HepG2 (cell line): ENCODE measurements around the gene CIAO2B. TPM values are rescaled to one million over a fixed set of nuclear protein-coding genes. Genes with fewer than 3 reads are reported as not detected.

Experiments
- AKAP8 ChIP-seq: sonication (generic); formaldehyde crosslinking; IDR thresholded peaks from 2 replicates; pipeline ENCODE4 v1.5.1; 2020; ENCODE audit warnings: mild to moderate bottlenecking, missing genetic modification reagents
- LRRFIP1 ChIP-seq: sonication (generic); formaldehyde crosslinking; conservative IDR thresholded peaks from 2 replicates; pipeline ENCODE4 v1.4.0; 2020; ENCODE audit warnings: missing genetic modification reagents
- MIER2 ChIP-seq: IDR thresholded peaks from 2 replicates; pipeline ENCODE4 v1.6.1; 2016; ENCODE audit warnings: missing biosample characterization, missing genetic modification reagents
- POGZ ChIP-seq: sonication (generic); formaldehyde crosslinking; IDR thresholded peaks from 2 replicates; pipeline ENCODE4 v1.4.0; 2020; ENCODE audit warnings: mild to moderate bottlenecking, missing genetic modification reagents
- STAT5B ChIP-seq: sonication (generic); formaldehyde crosslinking; IDR thresholded peaks from 2 replicates; pipeline ENCODE4 v1.4.0; 2020; ENCODE audit warnings: missing genetic modification reagents
- THRA ChIP-seq: sonication (generic); formaldehyde crosslinking; IDR thresholded peaks from 2 replicates; pipeline ENCODE4 v1.4.0; 2020; ENCODE audit warnings: missing genetic modification reagents, borderline replicate concordance
- ZBTB7B ChIP-seq: sonication (generic); formaldehyde crosslinking; IDR thresholded peaks from 2 replicates; pipeline ENCODE4 v1.4.0; 2020; ENCODE audit warnings: missing genetic modification reagents
- ZFP90 ChIP-seq: sonication (generic); formaldehyde crosslinking; IDR thresholded peaks from 2 replicates; pipeline ENCODE4 v1.8.0; 2022; ENCODE audit warnings: missing genetic modification reagents, mild to moderate bottlenecking, inconsistent platforms, borderline replicate concordance
- ZNF30 ChIP-seq: sonication (generic); formaldehyde crosslinking; IDR thresholded peaks from 2 replicates; pipeline ENCODE4 v1.5.0; 2020; ENCODE audit warnings: mild to moderate bottlenecking, missing genetic modification reagents
- ZNF430 ChIP-seq: sonication (generic); formaldehyde crosslinking; IDR thresholded peaks from 2 replicates; pipeline ENCODE4 v1.9.0; 2021; ENCODE audit warnings: mild to moderate bottlenecking, missing genetic modification reagents
- ZNF781 ChIP-seq: sonication (generic); formaldehyde crosslinking; IDR thresholded peaks from 2 replicates; pipeline ENCODE4 v1.5.1; 2020; ENCODE audit warnings: borderline replicate concordance, mild to moderate bottlenecking, missing genetic modification reagents; ENCODE audit errors: not compliant biosample characterization
- ZSCAN29 ChIP-seq: sonication (generic); formaldehyde crosslinking; conservative IDR thresholded peaks from 2 replicates; pipeline ENCODE4 v1.4.0; 2020; ENCODE audit warnings: mild to moderate bottlenecking, missing genetic modification reagents
- polyA plus RNA-seq, 8 experiments: library from polyadenylated mRNA; depleted of rRNA in 3 of 8; stranded (reverse) in 7 of 8; unstranded in 1 of 8; fragments of >200 nt; fragmentation: Illumina TruSeq in 4 of 8; extraction: Trizol in 4 of 8; gene quantifications; 2 replicates each; pipeline versions ENCODE4 v1.2.1 to v1.2.3, GENCODE V29; 2011 to 2016; ENCODE audit warnings: low read depth in 4 of 8, missing spikeins in 1 of 8, mixed read lengths in 1 of 8; ENCODE audit not compliant: insufficient read depth in 1 of 8
- total RNA-seq, 5 experiments: library from RNA; depleted of rRNA; stranded (reverse); fragments of >200 nt; fragmentation: Illumina TruSeq; extraction: Trizol; gene quantifications; 2 replicates each; pipeline ENCODE4 v1.2.3, GENCODE V29; 2016; ENCODE audit warnings: low read depth in 1 of 5
- TF ChIP-seq, protein P1 (sequence below), 2 experiments: sonication (generic) in 1 of 2; formaldehyde crosslinking in 1 of 2; IDR thresholded peaks; 2 replicates each; pipeline versions ENCODE4 v1.4.0 to v1.6.1; 2018 to 2020; ENCODE audit warnings: missing genetic modification reagents in 2 of 2, borderline replicate concordance in 1 of 2, low read depth in 1 of 2, mild to moderate bottlenecking in 1 of 2, missing biosample characterization in 1 of 2
- TF ChIP-seq, protein P2 (sequence below): sonication (generic); formaldehyde crosslinking; IDR thresholded peaks from 2 replicates; pipeline ENCODE4 v1.4.0; 2020; ENCODE audit warnings: missing genetic modification reagents
- TF ChIP-seq, protein P3 (sequence below): sonication (generic); formaldehyde crosslinking; IDR thresholded peaks from 2 replicates; pipeline ENCODE4 v1.5.0; 2020; ENCODE audit warnings: mild to moderate bottlenecking, missing genetic modification reagents, borderline replicate concordance

CIAO2B gene
- total and polyA plus RNA-seq, 2 of the 13 experiments (the other 11 are each of a cell fraction or from before 2014, with no cell fraction given): 157 to 293 TPM

GRCh38 chr16:66961065-66961744, 27.0 kb upstream of the CIAO2B start, which contains the start of gene CES3 (continued):
- TF ChIP-seq, protein P1, sequence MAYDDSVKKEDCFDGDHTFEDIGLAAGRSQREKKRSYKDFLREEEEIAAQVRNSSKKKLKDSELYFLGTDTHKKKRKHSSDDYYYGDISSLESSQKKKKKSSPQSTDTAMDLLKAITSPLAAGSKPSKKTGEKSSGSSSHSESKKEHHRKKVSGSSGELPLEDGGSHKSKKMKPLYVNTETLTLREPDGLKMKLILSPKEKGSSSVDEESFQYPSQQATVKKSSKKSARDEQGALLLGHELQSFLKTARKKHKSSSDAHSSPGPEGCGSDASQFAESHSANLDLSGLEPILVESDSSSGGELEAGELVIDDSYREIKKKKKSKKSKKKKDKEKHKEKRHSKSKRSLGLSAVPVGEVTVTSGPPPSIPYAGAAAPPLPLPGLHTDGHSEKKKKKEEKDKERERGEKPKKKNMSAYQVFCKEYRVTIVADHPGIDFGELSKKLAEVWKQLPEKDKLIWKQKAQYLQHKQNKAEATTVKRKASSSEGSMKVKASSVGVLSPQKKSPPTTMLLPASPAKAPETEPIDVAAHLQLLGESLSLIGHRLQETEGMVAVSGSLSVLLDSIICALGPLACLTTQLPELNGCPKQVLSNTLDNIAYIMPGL (CRISPR knock-in tag; IDR thresholded peaks at IDR 0.05; ENCODE audit: borderline replicate concordance in 1 of 2, low read depth in 1 of 2): peak; percentile 99
- TF ChIP-seq MIER2 (CRISPR knock-in tag) (peak; percentile 85), POGZ (CRISPR knock-in tag) (no peak), ZFP90 (CRISPR knock-in tag) (peak; percentile 32; the same call in 1 of the 2 replicates), ZNF430 (0 out of 2 replicates have a peak, but pooled peaks have one; percentile 41), AKAP8 (CRISPR knock-in tag) (no peak; the same call in 1 of the 2 replicates), STAT5B (no peak), ZNF781 (peak; percentile 54), ZNF30 (CRISPR knock-in tag) (no peak), ZSCAN29 (CRISPR knock-in tag) (peak; percentile 81), ZBTB7B (CRISPR knock-in tag) (0 out of 2 replicates have a peak, but pooled peaks have one; percentile 33), LRRFIP1 (CRISPR knock-in tag) (no peak), THRA (CRISPR knock-in tag) (peak; percentile 29; the same call in 1 of the 2 replicates)
- TF ChIP-seq, protein P2, sequence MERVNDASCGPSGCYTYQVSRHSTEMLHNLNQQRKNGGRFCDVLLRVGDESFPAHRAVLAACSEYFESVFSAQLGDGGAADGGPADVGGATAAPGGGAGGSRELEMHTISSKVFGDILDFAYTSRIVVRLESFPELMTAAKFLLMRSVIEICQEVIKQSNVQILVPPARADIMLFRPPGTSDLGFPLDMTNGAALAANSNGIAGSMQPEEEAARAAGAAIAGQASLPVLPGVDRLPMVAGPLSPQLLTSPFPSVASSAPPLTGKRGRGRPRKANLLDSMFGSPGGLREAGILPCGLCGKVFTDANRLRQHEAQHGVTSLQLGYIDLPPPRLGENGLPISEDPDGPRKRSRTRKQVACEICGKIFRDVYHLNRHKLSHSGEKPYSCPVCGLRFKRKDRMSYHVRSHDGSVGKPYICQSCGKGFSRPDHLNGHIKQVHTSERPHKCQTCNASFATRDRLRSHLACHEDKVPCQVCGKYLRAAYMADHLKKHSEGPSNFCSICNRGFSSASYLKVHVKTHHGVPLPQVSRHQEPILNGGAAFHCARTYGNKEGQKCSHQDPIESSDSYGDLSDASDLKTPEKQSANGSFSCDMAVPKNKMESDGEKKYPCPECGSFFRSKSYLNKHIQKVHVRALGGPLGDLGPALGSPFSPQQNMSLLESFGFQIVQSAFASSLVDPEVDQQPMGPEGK (CRISPR knock-in tag): peak; percentile 23; the same call in 1 of the 2 replicates
- TF ChIP-seq, protein P3, sequence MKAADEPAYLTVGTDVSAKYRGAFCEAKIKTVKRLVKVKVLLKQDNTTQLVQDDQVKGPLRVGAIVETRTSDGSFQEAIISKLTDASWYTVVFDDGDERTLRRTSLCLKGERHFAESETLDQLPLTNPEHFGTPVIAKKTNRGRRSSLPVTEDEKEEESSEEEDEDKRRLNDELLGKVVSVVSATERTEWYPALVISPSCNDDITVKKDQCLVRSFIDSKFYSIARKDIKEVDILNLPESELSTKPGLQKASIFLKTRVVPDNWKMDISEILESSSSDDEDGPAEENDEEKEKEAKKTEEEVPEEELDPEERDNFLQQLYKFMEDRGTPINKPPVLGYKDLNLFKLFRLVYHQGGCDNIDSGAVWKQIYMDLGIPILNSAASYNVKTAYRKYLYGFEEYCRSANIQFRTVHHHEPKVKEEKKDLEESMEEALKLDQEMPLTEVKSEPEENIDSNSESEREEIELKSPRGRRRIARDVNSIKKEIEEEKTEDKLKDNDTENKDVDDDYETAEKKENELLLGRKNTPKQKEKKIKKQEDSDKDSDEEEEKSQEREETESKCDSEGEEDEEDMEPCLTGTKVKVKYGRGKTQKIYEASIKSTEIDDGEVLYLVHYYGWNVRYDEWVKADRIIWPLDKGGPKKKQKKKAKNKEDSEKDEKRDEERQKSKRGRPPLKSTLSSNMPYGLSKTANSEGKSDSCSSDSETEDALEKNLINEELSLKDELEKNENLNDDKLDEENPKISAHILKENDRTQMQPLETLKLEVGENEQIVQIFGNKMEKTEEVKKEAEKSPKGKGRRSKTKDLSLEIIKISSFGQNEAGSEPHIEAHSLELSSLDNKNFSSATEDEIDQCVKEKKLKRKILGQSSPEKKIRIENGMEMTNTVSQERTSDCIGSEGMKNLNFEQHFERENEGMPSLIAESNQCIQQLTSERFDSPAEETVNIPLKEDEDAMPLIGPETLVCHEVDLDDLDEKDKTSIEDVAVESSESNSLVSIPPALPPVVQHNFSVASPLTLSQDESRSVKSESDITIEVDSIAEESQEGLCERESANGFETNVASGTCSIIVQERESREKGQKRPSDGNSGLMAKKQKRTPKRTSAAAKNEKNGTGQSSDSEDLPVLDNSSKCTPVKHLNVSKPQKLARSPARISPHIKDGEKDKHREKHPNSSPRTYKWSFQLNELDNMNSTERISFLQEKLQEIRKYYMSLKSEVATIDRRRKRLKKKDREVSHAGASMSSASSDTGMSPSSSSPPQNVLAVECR (CRISPR knock-in tag): peak; percentile 74
